ENCODE data around the gene TUT4.

DNA sequence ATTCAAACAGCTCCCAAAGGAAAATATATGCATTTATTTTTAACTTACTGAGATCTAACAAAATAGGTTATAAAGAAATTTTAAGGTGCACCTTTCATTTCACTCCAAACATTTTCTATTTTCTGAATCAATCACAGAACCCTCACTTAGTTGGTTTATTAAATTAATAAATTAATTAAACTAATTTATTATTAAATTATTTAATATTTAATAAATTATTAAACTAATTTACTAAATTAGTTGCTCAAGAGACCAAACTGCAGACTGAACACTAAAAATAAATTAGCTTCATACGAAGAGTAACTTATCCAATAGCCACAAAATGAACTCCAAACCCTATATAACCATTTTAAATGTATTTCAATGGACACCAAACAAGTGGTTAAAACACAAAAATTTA lies 80.5 kb downstream of the TUT4 start:
- TF ChIP-seq, protein P1, sequence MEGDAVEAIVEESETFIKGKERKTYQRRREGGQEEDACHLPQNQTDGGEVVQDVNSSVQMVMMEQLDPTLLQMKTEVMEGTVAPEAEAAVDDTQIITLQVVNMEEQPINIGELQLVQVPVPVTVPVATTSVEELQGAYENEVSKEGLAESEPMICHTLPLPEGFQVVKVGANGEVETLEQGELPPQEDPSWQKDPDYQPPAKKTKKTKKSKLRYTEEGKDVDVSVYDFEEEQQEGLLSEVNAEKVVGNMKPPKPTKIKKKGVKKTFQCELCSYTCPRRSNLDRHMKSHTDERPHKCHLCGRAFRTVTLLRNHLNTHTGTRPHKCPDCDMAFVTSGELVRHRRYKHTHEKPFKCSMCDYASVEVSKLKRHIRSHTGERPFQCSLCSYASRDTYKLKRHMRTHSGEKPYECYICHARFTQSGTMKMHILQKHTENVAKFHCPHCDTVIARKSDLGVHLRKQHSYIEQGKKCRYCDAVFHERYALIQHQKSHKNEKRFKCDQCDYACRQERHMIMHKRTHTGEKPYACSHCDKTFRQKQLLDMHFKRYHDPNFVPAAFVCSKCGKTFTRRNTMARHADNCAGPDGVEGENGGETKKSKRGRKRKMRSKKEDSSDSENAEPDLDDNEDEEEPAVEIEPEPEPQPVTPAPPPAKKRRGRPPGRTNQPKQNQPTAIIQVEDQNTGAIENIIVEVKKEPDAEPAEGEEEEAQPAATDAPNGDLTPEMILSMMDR (IDR thresholded peaks at IDR 0.05; ENCODE audit: low read length): no peak
- TF ChIP-seq EZH2 (IDR thresholded peaks at IDR 0.05; ENCODE audit: borderline replicate concordance, low read length): no peak
